AG09309 (cell line): Measurements from ENCODE around the gene ST3GAL5.

Experiments used
- DNase-seq: peaks from one replicate; pipeline ENCODE4 v3.0.0-alpha.2; 2010; ENCODE audit warnings: low read depth
- H3K4me3 ChIP-seq: 2 replicates; pipeline ENCODE4 v1.5.1; 2011; ENCODE audit warnings: mild to moderate bottlenecking, low read depth, low read length, moderate library complexity; ENCODE audit not compliant: control insufficient read depth
- TF ChIP-seq, protein P1 (sequence below): IDR thresholded peaks from 2 replicates; pipeline ENCODE4 v1.5.1; 2011; ENCODE audit warnings: mild to moderate bottlenecking, low read depth, low read length, inconsistent platforms; ENCODE audit not compliant: insufficient read depth, control insufficient read depth; ENCODE audit errors: missing control alignments

The ST3GAL5 gene

DNA sequence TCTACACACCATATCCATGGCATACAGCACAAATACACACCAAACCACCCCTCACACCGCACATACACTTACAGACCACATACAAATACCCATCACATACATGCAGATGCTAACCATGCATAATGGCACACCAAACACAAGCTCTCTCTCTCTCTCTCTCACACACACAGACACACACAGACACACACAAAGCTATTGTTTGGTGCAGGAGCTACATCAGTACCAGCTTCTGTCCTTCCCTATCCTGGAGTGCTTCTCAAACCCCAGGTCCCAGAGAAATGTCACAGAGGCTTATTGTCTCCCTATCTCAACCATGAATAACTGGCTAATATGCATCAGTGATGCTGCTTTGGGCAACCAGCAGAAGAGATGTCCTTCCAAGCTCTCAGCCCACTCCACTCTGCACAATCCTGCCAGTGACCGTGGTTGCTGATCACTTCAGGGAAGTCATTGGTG lies 36.5 kb upstream of the ST3GAL5 start:
- TF ChIP-seq, protein P1, sequence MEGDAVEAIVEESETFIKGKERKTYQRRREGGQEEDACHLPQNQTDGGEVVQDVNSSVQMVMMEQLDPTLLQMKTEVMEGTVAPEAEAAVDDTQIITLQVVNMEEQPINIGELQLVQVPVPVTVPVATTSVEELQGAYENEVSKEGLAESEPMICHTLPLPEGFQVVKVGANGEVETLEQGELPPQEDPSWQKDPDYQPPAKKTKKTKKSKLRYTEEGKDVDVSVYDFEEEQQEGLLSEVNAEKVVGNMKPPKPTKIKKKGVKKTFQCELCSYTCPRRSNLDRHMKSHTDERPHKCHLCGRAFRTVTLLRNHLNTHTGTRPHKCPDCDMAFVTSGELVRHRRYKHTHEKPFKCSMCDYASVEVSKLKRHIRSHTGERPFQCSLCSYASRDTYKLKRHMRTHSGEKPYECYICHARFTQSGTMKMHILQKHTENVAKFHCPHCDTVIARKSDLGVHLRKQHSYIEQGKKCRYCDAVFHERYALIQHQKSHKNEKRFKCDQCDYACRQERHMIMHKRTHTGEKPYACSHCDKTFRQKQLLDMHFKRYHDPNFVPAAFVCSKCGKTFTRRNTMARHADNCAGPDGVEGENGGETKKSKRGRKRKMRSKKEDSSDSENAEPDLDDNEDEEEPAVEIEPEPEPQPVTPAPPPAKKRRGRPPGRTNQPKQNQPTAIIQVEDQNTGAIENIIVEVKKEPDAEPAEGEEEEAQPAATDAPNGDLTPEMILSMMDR, result no peak

DNA sequence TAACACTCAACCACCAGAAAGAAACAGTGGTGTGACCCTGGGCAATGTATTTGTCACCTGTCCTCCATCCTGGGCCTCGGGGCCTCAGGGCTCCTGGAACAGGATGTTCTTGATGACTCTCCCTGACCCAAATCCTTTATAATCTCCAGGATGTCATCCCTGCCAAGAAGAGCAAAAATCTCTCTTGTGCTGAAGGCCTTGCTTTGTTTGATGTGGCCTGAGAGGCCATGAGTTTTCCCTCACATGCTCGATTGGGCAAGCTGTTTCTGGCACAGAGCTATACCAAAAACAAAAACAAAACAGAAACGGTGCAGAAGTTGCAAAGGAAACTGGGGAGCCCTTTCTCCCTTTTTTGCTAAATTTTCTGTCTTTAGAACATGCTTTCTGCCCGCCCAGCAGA lies 35.7 kb upstream of the ST3GAL5 start:
- TF ChIP-seq, protein P1, result no peak
- DNase-seq, result no peak
- H3K4me3 ChIP-seq, result no peak overlapping the region

More for the DNA sequence above, 36.5 kb upstream of the ST3GAL5 start:
- H3K4me3 ChIP-seq, result no peak overlapping the region
- no peak for DNase-seq

DNA sequence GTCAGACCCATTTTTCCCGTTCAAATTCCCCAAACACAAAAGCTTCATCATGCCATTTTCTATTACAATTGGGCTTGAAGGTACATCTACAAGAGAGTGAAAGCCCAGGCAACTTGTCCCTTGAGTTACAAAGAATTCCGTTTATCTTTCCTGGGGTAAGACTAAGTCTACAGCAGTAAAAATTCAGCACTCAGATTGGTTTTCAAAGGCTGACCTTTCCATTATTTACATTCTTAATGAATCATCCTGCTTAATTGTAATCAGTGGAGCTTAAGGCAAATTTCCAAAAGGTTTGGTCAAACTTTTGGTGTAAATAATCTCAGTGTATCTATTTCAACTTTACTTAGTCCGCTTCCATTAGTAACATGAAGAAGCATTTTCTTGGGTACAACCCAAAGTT lies 33.4 kb upstream of the ST3GAL5 start:
- no peak for DNase-seq

DNA sequence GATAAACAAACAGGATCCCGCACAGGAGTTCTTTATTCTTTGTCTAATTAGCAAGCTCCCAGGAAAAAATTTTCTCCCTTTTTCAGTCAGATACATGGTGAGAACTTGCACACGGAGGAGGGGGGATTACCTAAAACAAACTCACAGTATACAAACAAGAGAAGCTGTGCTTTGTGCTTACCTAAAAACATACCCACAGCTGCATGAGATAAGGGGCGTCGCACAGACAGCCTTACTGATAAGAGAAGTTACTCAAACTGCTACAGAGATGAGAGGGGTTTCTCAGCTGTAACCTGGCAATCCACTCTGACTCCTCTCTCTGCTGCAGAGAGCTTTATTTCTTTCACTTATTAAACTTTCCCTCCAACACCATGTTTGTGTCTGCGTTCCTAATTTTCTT lies 32.9 kb upstream of the ST3GAL5 start:
- TF ChIP-seq, protein P1, result no peak

More for the DNA sequence above, 33.4 kb upstream of the ST3GAL5 start:
- TF ChIP-seq, protein P1, result no peak
- H3K4me3 ChIP-seq, result no peak overlapping the region

DNA sequence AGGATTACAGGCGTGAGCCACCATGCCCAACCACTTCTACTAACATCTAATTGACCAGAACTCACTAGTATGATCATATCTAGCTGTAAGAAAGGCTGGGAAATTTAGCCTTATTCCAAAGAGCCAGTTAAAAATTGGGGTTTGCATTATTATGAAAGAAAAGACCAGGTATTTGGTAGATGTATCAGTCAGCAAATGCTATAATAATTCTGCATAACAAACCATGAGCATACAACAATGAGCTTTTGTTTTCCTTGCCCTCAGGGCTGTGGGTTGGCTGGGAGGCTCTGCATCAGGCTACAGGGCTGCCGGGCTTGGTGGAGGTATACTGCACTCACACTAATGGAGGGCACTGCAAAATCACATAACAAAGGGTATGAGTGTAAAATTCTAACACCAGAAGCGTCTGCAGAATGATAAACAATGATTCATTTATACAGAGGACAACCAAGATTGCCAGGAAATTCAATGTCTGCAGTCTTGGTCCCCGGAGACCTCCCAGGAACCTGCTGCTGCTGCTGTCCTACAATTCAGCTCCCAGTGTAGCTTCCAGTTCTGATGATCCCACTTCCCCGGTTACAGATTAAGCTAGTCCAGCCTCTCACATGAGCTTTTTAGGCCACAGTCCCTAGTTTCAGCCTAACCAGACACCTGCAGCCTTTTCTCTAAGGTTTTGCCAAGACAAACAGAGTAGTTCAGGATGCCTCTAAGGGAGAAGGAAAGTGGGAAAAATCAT lies 32.2 kb upstream of the ST3GAL5 start:
- no peak overlapping the region for H3K4me3 ChIP-seq
- TF ChIP-seq, protein P1, result no peak
- DNase-seq, result no peak

More for the DNA sequence above, 32.9 kb upstream of the ST3GAL5 start:
- no peak for DNase-seq
- H3K4me3 ChIP-seq, result no peak overlapping the region

DNA sequence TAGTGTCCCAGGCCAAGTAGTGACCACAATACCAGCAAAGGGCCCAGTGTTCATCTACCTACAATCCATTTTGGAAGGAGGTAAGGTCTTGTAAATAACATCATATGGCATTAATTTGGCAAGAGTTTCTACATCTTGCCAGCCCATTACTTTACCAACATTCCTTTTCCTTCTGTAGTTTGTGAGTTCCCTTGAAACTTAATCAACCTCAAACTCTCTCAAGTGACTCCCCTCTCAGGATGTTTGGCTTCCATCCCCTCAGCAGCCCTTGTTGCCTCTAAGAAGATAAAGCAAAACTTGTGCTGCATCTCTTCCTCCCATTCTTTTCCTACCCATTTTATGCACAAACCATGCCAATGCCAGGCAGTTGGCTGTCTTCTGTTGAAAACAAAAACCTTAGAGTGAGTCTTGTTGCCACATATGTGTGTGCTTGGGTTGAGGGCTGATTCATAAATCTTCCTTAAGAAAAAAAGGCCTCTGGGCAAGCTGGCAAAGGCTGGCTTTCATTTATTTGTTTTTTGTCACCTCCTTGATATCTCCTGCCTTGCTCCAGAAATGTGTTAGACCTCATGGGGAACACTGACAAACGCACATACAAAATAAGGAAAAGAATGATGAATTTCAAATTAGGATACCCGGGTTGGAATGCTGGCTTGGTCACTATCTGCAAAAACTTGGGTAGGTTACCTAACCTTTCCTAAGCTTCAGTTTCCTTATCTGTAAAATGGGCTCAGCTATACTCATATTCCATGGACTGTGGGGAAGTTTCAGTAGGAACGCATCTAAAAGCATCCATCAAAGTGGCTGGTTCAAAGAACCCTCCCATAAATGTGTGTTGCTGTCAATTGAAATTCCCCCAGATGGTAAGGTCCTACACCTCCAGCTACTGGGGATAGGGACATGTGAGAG lies 29.4 kb upstream of the ST3GAL5 start:
- TF ChIP-seq, protein P1, result no peak
- DNase-seq, result no peak
- no peak overlapping the region for H3K4me3 ChIP-seq
